ENCODE measurements around the gene TFAP2A. TPM values are rescaled to one million over a fixed set of nuclear protein-coding genes. Genes with fewer than 3 reads are reported as not detected.

Gene TFAP2A
- total RNA-seq, 1 donor from 2014 or later, result 0.51 TPM

- no peak for DNase-seq
- no peak for ATAC-seq (ENCODE audit: poor library complexity)
- intact Hi-C loops (cut with DNase I), result no loop called here
Measured at GRCh38 chr6:10369896-10370295, 45.0 kb downstream of the TFAP2A start.

GRCh38 chr6:10368861-10369260, 46.0 kb downstream of the TFAP2A start:
- DNase-seq (no peak), ATAC-seq (ENCODE audit: poor library complexity) (no peak)
- intact Hi-C loops (cut with DNase I), result no loop called here

- ATAC-seq (ENCODE audit: poor library complexity) (no peak), DNase-seq (no peak)
- intact Hi-C loops (cut with DNase I), result no loop called here
Measured at GRCh38 chr6:10363911-10364310, 51.0 kb downstream of the TFAP2A start.

- DNase-seq (no peak), ATAC-seq (ENCODE audit: poor library complexity) (no peak)
- intact Hi-C loops (cut with DNase I), result no loop called here
Measured at GRCh38 chr6:10362300-10362699, 52.6 kb downstream of the TFAP2A start.

GRCh38 chr6:10361428-10361827, 53.4 kb downstream of the TFAP2A start:
- ATAC-seq (ENCODE audit: poor library complexity) (no peak), DNase-seq (no peak)
- intact Hi-C loops (cut with DNase I), result no loop called here

- DNase-seq (no peak), ATAC-seq (ENCODE audit: poor library complexity) (no peak)
- intact Hi-C loops (cut with DNase I), result no loop called here
Measured at GRCh38 chr6:10359581-10359980, 55.3 kb downstream of the TFAP2A start.

- intact Hi-C loops (cut with DNase I), result no loop called here
- DNase-seq (no peak), ATAC-seq (ENCODE audit: poor library complexity) (no peak)
Measured at GRCh38 chr6:10355115-10355702, 59.7 kb downstream of the TFAP2A start.

- DNase-seq (no peak), ATAC-seq (ENCODE audit: poor library complexity) (no peak)
- intact Hi-C loops (cut with DNase I), result no loop called here
Measured at GRCh38 chr6:10351791-10352190, 63.1 kb downstream of the TFAP2A start.

- no peak for DNase-seq
- no peak for ATAC-seq (ENCODE audit: poor library complexity)
- intact Hi-C loops (cut with DNase I), result no loop called here
Measured at GRCh38 chr6:10350720-10351119, 64.2 kb downstream of the TFAP2A start.

GRCh38 chr6:10347561-10348327, 67.1 kb downstream of the TFAP2A start:
- no peak for ATAC-seq (ENCODE audit: poor library complexity)
- intact Hi-C loops (cut with DNase I), result no loop called here
- no peak for DNase-seq

Small RNAs within 50 kb of the gene (microRNA-seq; reads per million reads assigned to microRNA genes)
- not detected for gene MIR5689

Other genes starting within 250 kb of the TFAP2A start
- gene GCNT2, start 106.3 kb upstream of the TFAP2A start, total RNA-seq, result 37.1 TPM

Measured in Right ventricle myocardium superior (tissue), 1 donor.